ENCODE results near the gene ACTN2. TPM values are rescaled to one million over a fixed set of nuclear protein-coding genes. Genes with fewer than 3 reads are reported as not detected.

ACTN2 gene
- total RNA-seq, 1 donor from 2014 or later: 0.47 TPM

GRCh38 chr1:236746785-236747184 is 60.5 kb downstream of the ACTN2 start:
- Mint-ChIP-seq H3K27ac (ENCODE audit: unreplicated experiment) (no peak overlapping the region), H3K36me3 (ENCODE audit: low read depth) (no peaks in the 10 kb centered on the region), H3K27me3 (ENCODE audit: low read depth) (peaks cover 5% of the 10 kb centered on the region), H3K4me1 (ENCODE audit: low read depth) (no peaks in the 10 kb centered on the region), H3K4me3 (ENCODE audit: unreplicated experiment) (no peak overlapping the region), H3K9me3 (ENCODE audit: low read depth) (no peaks in the 10 kb centered on the region)
- TF ChIP-seq CTCF (IDR thresholded peaks at IDR 0.05): no peak
- no peak for DNase-seq (ENCODE audit: low spot score)

GRCh38 chr1:236747311-236747985 is 61.1 kb downstream of the ACTN2 start:
- Mint-ChIP-seq H3K4me1 (ENCODE audit: low read depth) (no peaks in the 10 kb centered on the region), H3K27ac (ENCODE audit: unreplicated experiment) (no peak overlapping the region), H3K27me3 (ENCODE audit: low read depth) (peaks cover 7% of the 10 kb centered on the region)

GRCh38 chr1:236748268-236748870 is 62.1 kb downstream of the ACTN2 start:
- Mint-ChIP-seq H3K4me1 (ENCODE audit: low read depth) (no peaks in the 10 kb centered on the region), H3K9me3 (ENCODE audit: low read depth) (no peaks in the 10 kb centered on the region), H3K27me3 (ENCODE audit: low read depth) (peaks cover 7% of the 10 kb centered on the region), H3K36me3 (ENCODE audit: low read depth) (no peaks in the 10 kb centered on the region), H3K27ac (ENCODE audit: unreplicated experiment) (no peak overlapping the region), H3K4me3 (ENCODE audit: unreplicated experiment) (no peak overlapping the region)
- DNase-seq (ENCODE audit: low spot score): no peak
- peak; percentile 40 for TF ChIP-seq CTCF (IDR thresholded peaks at IDR 0.05)

More at GRCh38 chr1:236747311-236747985, 61.1 kb downstream of the ACTN2 start:
- Mint-ChIP-seq H3K36me3 (ENCODE audit: low read depth) (no peaks in the 10 kb centered on the region), H3K4me3 (ENCODE audit: unreplicated experiment) (no peak overlapping the region), H3K9me3 (ENCODE audit: low read depth) (no peaks in the 10 kb centered on the region)
- no peak for TF ChIP-seq CTCF (IDR thresholded peaks at IDR 0.05)
- DNase-seq (ENCODE audit: low spot score): no peak

GRCh38 chr1:236750928-236751327 is 64.6 kb downstream of the ACTN2 start:
- Mint-ChIP-seq H3K9me3 (ENCODE audit: low read depth) (no peaks in the 10 kb centered on the region), H3K36me3 (ENCODE audit: low read depth) (no peaks in the 10 kb centered on the region), H3K27me3 (ENCODE audit: low read depth) (peaks cover 7% of the 10 kb centered on the region), H3K27ac (ENCODE audit: unreplicated experiment) (no peak overlapping the region), H3K4me3 (ENCODE audit: unreplicated experiment) (no peak overlapping the region), H3K4me1 (ENCODE audit: low read depth) (no peaks in the 10 kb centered on the region)
- no peak for TF ChIP-seq CTCF (IDR thresholded peaks at IDR 0.05)
- DNase-seq (ENCODE audit: low spot score): no peak

GRCh38 chr1:236751385-236751784 is 65.1 kb downstream of the ACTN2 start:
- Mint-ChIP-seq H3K27ac (ENCODE audit: unreplicated experiment) (no peak overlapping the region), H3K4me3 (ENCODE audit: unreplicated experiment) (no peak overlapping the region), H3K4me1 (ENCODE audit: low read depth) (no peaks in the 10 kb centered on the region), H3K9me3 (ENCODE audit: low read depth) (no peaks in the 10 kb centered on the region), H3K27me3 (ENCODE audit: low read depth) (peaks cover 7% of the 10 kb centered on the region), H3K36me3 (ENCODE audit: low read depth) (no peaks in the 10 kb centered on the region)
- DNase-seq (ENCODE audit: low spot score): no peak
- TF ChIP-seq CTCF (IDR thresholded peaks at IDR 0.05): no peak
